ENCODE results near the gene FBXO31. TPM values are rescaled to one million over a fixed set of nuclear protein-coding genes. Genes with fewer than 3 reads are reported as not detected.

The FBXO31 gene
- total and polyA plus RNA-seq, 2 of the 8 experiments (the other 6 are each of a cell fraction or from before 2014, with no cell fraction given) = 8.3 to 21.6 TPM

DNA sequence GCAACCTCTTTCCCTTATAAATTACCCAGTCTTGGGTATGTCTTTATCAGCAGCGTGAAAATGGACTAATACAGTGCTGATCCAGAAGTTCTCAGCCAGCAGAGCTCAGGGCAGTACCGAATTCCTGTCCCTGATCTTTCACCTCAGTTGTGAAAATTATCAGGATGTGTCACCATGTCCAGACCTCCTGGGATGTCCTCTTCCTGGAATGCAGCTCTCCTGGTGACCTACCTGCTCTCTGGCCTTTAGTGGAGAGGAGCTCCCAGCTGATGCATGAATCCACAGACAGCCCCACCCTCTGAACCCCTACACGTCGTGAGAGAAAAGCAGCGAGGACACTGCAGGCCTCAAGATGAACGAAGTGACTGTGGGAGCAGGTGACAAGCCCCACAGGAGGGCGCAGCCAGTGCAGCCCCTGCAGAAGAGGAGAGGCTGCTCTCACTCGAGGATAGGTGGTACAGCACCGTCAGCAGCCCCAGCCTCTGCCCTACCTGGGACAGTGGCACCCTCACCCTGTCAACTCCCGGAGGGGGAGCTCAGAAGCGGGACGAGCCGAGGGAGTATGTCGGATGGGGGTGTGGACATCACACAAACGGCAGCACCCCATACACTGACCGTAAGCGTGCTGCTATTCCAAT, 44.4 kb downstream of the FBXO31 start (continued):
- no peak for TF ChIP-seq HDAC2 (IDR thresholded peaks at IDR 0.05; ENCODE audit: borderline replicate concordance in 1 of 2, low read depth in 2 of 2, low read length in 2 of 2)
- no peak for TF ChIP-seq SIX5 (IDR thresholded peaks at IDR 0.05; ENCODE audit: low read depth, low read length)
- no peak for TF ChIP-seq TCF12 (IDR thresholded peaks at IDR 0.05; ENCODE audit: low read depth, low read length)
- no peak for TF ChIP-seq BRCA1 (IDR thresholded peaks at IDR 0.05; ENCODE audit: low read depth, low read length)
- no peak for TF ChIP-seq HDAC6 (IDR thresholded peaks at IDR 0.05; ENCODE audit: low read depth, low read length)
- no peak for TF ChIP-seq KDM5A (IDR thresholded peaks at IDR 0.05; ENCODE audit: low read length)
- TF ChIP-seq RXRA (IDR thresholded peaks at IDR 0.05; ENCODE audit: insufficient read depth, low read depth, low read length) = no peak
- no peak for TF ChIP-seq JUN (IDR thresholded peaks at IDR 0.05; ENCODE audit: low read depth, low read length)
- no peak for TF ChIP-seq NRF1 (IDR thresholded peaks at IDR 0.05; ENCODE audit: low read depth, low read length)
- TF ChIP-seq PHF8 (conservative IDR thresholded peaks at IDR 0.05; ENCODE audit: low read depth, low read length) = no peak
- TF ChIP-seq JUND (IDR thresholded peaks at IDR 0.05; ENCODE audit: low read length) = no peak

Data from H1 (cell line).